Caco-2 (cell line): ENCODE measurements around the gene RASL11B. TPM values are rescaled to one million over a fixed set of nuclear protein-coding genes. Genes with fewer than 3 reads are reported as not detected.

ENCODE experiments used
- BruUV-seq: library from RNA; stranded (reverse); fragments of 400-500 nt; replicated peaks from 2 replicates; lab custom pipeline; 2021; lab: Mats Ljungman, UMichigan
- CTCF ChIA-PET: fragments of 300-600 bp; sonication (Branson Sonifier 250); formaldehyde crosslinking; loops from one replicate; lab custom pipeline; 2022; ENCODE audit warnings: antibody characterized with exemption; lab: Charles Lee
- POLR2A ChIA-PET: fragments of 300-600 bp; sonication (Branson Sonifier 250); formaldehyde crosslinking; loops from one replicate; lab custom pipeline; 2022; ENCODE audit warnings: antibody characterized with exemption; lab: Charles Lee
- DNase-seq, 2 experiments: peaks; one replicate each; pipeline versions ENCODE4 v3.0.0 to v3.0.0-alpha.2; 2020 to 2022
- H3K27me3 ChIP-seq: replicated peaks from 2 replicates; pipeline ENCODE4 v1.6.0; 2011; ENCODE audit warnings: low read length; ENCODE audit not compliant: control insufficient read depth, insufficient read depth
- H3K36me3 ChIP-seq: 2 replicates; pipeline ENCODE4 v1.5.1; 2011; ENCODE audit warnings: low read length; ENCODE audit not compliant: control insufficient read depth, insufficient read depth
- H3K4me1 ChIP-seq: fragments of 250-450 bp; sonication (Bioruptor Pico); 2 replicates; pipeline ENCODE4 v1.5.1; 2020; ENCODE audit warnings: mild to moderate bottlenecking
- H3K4me3 ChIP-seq: 2 replicates; pipeline ENCODE4 v1.5.1; 2011; ENCODE audit warnings: low read depth, mild to moderate bottlenecking, control low read depth, low read length
- H3K9me3 ChIP-seq: fragments of 250-450 bp; sonication (Bioruptor Pico); 2 replicates; pipeline ENCODE4 v1.5.1; 2020; ENCODE audit warnings: mild to moderate bottlenecking, moderate library complexity
- H3K27ac Mint-ChIP-seq: one replicate; pipeline ENCODE4 v1.8.0; 2022; ENCODE audit warnings: mixed read lengths; ENCODE audit not compliant: unreplicated experiment
- H3K27me3 Mint-ChIP-seq: one replicate; pipeline ENCODE4 v1.8.0; 2022; ENCODE audit warnings: mixed read lengths; ENCODE audit not compliant: insufficient read depth, unreplicated experiment
- H3K36me3 Mint-ChIP-seq: one replicate; pipeline ENCODE4 v1.8.0; 2022; ENCODE audit warnings: mild to moderate bottlenecking, mixed read lengths; ENCODE audit not compliant: insufficient read depth, unreplicated experiment
- H3K4me1 Mint-ChIP-seq: one replicate; pipeline ENCODE4 v1.8.0; 2022; ENCODE audit warnings: low read depth, mixed read lengths; ENCODE audit not compliant: unreplicated experiment
- H3K4me3 Mint-ChIP-seq: one replicate; pipeline ENCODE4 v1.8.0; 2022; ENCODE audit warnings: mild to moderate bottlenecking, moderate library complexity, mixed read lengths; ENCODE audit not compliant: unreplicated experiment
- H3K9me3 Mint-ChIP-seq: one replicate; pipeline ENCODE4 v1.8.0; 2022; ENCODE audit warnings: mixed read lengths; ENCODE audit not compliant: unreplicated experiment
- CTCF ChIP-seq, 2 experiments: fragments of 200-600 bp in 1 of 2; IDR thresholded peaks; 1 replicate in 1 of 2; 2 replicates in 1 of 2; pipeline versions ENCODE4 v1.5.1 to v1.8.0; 2011 to 2022; ENCODE audit warnings: antibody characterized with exemption in 1 of 2, control low read depth in 1 of 2, inconsistent platforms in 1 of 2, low read depth in 1 of 2, low read length in 1 of 2, mild to moderate bottlenecking in 1 of 2, moderate library complexity in 1 of 2; ENCODE audit not compliant: insufficient read depth in 1 of 2, severe bottlenecking in 1 of 2, unreplicated experiment in 1 of 2
- intact Hi-C: fragments of 100-400 bp; cut with micrococcal nuclease; formaldehyde crosslinking; loops from one replicate; pipeline ENCODE4 v1.10.0; 2022; ENCODE audit not compliant: unreplicated experiment
- total RNA-seq: library from RNA; stranded (reverse); gene quantifications from 2 replicates; pipeline ENCODE4 v1.2.3, GENCODE V29; 2022

RASL11B gene
- total RNA-seq, 1 experiment from 2014 or later, result 23.3 TPM

- CTCF ChIA-PET, result interaction anchor here (1.0 kb wide), 1 partner anchor 362 kb away, joined by 3 read pairs; no protein-coding TSS in a partner anchor
Measured at GRCh38 chr4:52907510-52907909, 45.4 kb downstream of the RASL11B start.

GRCh38 chr4:52910115-52910514 lies 48.0 kb downstream of the RASL11B start:
- no TSS peak for BruUV-seq
- Mint-ChIP-seq H3K27ac (no peak overlapping the region), H3K27me3 (no peaks in the 10 kb centered on the region), H3K9me3 (no peaks in the 10 kb centered on the region), H3K36me3 (no peaks in the 10 kb centered on the region), H3K4me3 (no peak overlapping the region), H3K4me1 (peaks cover 25% of the 10 kb centered on the region)
- Histone ChIP-seq H3K9me3 (no peaks in the 10 kb centered on the region), H3K27me3 (no peaks in the 10 kb centered on the region), H3K36me3 (no peaks in the 10 kb centered on the region), H3K4me3 (no peak overlapping the region), H3K4me1 (peaks cover 50% of the 10 kb centered on the region)
- intact Hi-C loops, result loop anchor here (5.0 kb wide), 3 partner anchors 48 to 323 kb away; partner anchors contain the start of gene RASL11B
- CTCF ChIA-PET, result no interaction called here
- no peak for TF ChIP-seq CTCF (IDR thresholded peaks at IDR 0.05; ENCODE audit: insufficient read depth in 1 of 2, low read depth in 1 of 2, low read length in 1 of 2, severe bottlenecking in 1 of 2, unreplicated experiment in 1 of 2)
- no peak for DNase-seq
- POLR2A ChIA-PET, result no interaction called here

More at GRCh38 chr4:52907510-52907909, 45.4 kb downstream of the RASL11B start:
- H3K36me3 ChIP-seq, result no peaks in the 10 kb centered on the region
- H3K27me3 Mint-ChIP-seq, result no peaks in the 10 kb centered on the region
- DNase-seq, result no peak
- POLR2A ChIA-PET, result interaction anchor here (1.4 kb wide), 1 partner anchor 46 kb away, joined by 3 read pairs; no protein-coding TSS in a partner anchor
- no peak for TF ChIP-seq CTCF (IDR thresholded peaks at IDR 0.05; ENCODE audit: insufficient read depth in 1 of 2, low read depth in 1 of 2, low read length in 1 of 2, severe bottlenecking in 1 of 2, unreplicated experiment in 1 of 2)
- H3K27me3 ChIP-seq, result no peaks in the 10 kb centered on the region
- BruUV-seq, result no TSS peak
- H3K4me1 ChIP-seq, result peaks cover 26% of the 10 kb centered on the region
- no peak overlapping the region for H3K4me3 ChIP-seq
- intact Hi-C loops, result no loop called here
- H3K27ac Mint-ChIP-seq, result no peak overlapping the region
- H3K4me1 Mint-ChIP-seq, result peaks cover 7% of the 10 kb centered on the region
- no peaks in the 10 kb centered on the region for H3K36me3 Mint-ChIP-seq
- H3K4me3 Mint-ChIP-seq, result no peak overlapping the region
- H3K9me3 ChIP-seq, result no peaks in the 10 kb centered on the region
- H3K9me3 Mint-ChIP-seq, result no peaks in the 10 kb centered on the region

- no peaks in the 10 kb centered on the region for H3K27me3 Mint-ChIP-seq
- intact Hi-C loops, result loop anchor here (5.0 kb wide), 3 partner anchors 49 to 324 kb away; partner anchors contain the start of gene RASL11B
- no peaks in the 10 kb centered on the region for H3K36me3 Mint-ChIP-seq
- no peaks in the 10 kb centered on the region for H3K36me3 ChIP-seq
- no peaks in the 10 kb centered on the region for H3K9me3 Mint-ChIP-seq
- no peak overlapping the region for H3K4me3 ChIP-seq
- H3K27me3 ChIP-seq, result no peaks in the 10 kb centered on the region
- H3K4me1 Mint-ChIP-seq, result peaks cover 25% of the 10 kb centered on the region
- H3K27ac Mint-ChIP-seq, result peak overlapping the region; percentile 39
- POLR2A ChIA-PET, result interaction anchor here (0.6 kb wide), 1 partner anchor 28 kb away, joined by 3 read pairs; no protein-coding TSS in a partner anchor
- no peak overlapping the region for H3K4me3 Mint-ChIP-seq
- peak; percentile 80 to 82 for DNase-seq
- no TSS peak for BruUV-seq
- TF ChIP-seq CTCF (IDR thresholded peaks at IDR 0.05; ENCODE audit: insufficient read depth in 1 of 2, low read depth in 1 of 2, low read length in 1 of 2, severe bottlenecking in 1 of 2, unreplicated experiment in 1 of 2), result peak; percentile 52 to 67
- peaks cover 58% of the 10 kb centered on the region for H3K4me1 ChIP-seq
- CTCF ChIA-PET, result interaction anchor here (0.5 to 0.9 kb wide), 2 partner anchors 65 to 781 kb away, joined by 3 to 4 read pairs; no protein-coding TSS in a partner anchor
- H3K9me3 ChIP-seq, result no peaks in the 10 kb centered on the region
Measured at GRCh38 chr4:52911684-52912294, 49.7 kb downstream of the RASL11B start.
